ENCODE measurements around the gene COL4A4. TPM values are rescaled to one million over a fixed set of nuclear protein-coding genes. Genes with fewer than 3 reads are reported as not detected.
A peak's percentile ranks its signal among the peaks of the same experiment; 100 is the strongest.

COL4A4 gene
- total and polyA plus RNA-seq, 2 donors (not counting 1 experiment from before 2014, with no cell fraction given) = 0.17 to 0.76 TPM

DNA sequence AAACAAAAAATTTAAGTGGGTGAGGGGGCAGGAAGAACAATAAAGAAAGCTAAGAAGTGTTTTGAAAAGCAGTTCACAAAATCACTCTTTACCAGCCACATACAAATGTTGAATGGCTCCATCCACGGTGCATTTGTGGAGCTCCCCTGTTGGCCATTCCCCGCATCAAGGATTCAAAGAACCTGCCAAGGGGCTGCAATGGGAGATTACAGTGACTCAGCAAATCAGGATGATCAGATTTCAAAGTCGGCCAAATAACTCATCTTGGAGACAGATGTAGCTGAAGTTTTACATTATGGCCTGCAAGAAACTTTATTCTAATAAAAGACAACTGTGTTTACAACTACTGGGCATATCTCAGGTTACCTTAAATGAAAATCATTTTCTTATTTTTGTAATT lies 27.4 kb upstream of the COL4A4 start:
- H3K79me2 ChIP-seq (ENCODE audit: control insufficient read depth, insufficient read depth, low read length) = no peaks in the 10 kb centered on the region
- H4K20me1 ChIP-seq (ENCODE audit: control insufficient read depth, extremely low read depth, insufficient read depth, low read length) = no peaks in the 10 kb centered on the region
- peak; percentile 14 to 46 for DNase-seq (ENCODE audit: low read depth in 2 of 2)
- TF ChIP-seq EZH2 (IDR thresholded peaks at IDR 0.05; ENCODE audit: low read length, missing control alignments) = no peak
- TF ChIP-seq, protein P1, sequence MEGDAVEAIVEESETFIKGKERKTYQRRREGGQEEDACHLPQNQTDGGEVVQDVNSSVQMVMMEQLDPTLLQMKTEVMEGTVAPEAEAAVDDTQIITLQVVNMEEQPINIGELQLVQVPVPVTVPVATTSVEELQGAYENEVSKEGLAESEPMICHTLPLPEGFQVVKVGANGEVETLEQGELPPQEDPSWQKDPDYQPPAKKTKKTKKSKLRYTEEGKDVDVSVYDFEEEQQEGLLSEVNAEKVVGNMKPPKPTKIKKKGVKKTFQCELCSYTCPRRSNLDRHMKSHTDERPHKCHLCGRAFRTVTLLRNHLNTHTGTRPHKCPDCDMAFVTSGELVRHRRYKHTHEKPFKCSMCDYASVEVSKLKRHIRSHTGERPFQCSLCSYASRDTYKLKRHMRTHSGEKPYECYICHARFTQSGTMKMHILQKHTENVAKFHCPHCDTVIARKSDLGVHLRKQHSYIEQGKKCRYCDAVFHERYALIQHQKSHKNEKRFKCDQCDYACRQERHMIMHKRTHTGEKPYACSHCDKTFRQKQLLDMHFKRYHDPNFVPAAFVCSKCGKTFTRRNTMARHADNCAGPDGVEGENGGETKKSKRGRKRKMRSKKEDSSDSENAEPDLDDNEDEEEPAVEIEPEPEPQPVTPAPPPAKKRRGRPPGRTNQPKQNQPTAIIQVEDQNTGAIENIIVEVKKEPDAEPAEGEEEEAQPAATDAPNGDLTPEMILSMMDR (conservative IDR thresholded peaks at IDR 0.05 in 1 of 2, IDR thresholded peaks at IDR 0.05 in 1 of 2; ENCODE audit: low read depth in 1 of 2, low read length in 2 of 2) = no peak
- no peak overlapping the region for H3K4me3 ChIP-seq (replicated peaks in 1 of 4; ENCODE audit: control extremely low read depth in 1 of 4, insufficient read depth in 1 of 4, low read depth in 3 of 4, low read length in 4 of 4)
- no peak overlapping the region for H2AFZ ChIP-seq (ENCODE audit: low read length)
- H3K9ac ChIP-seq (ENCODE audit: insufficient read depth, low read length) = no peak overlapping the region
- no peak overlapping the region for H3K27ac ChIP-seq (ENCODE audit: insufficient read depth, low read length)
- no peaks in the 10 kb centered on the region for H3K4me1 ChIP-seq (ENCODE audit: control insufficient read depth, extremely low read depth, insufficient read depth, low read length)
- no peak overlapping the region for H3K4me2 ChIP-seq (ENCODE audit: extremely low read depth, insufficient read depth, low read length)
- H3K9me3 ChIP-seq (ENCODE audit: control insufficient read depth, insufficient read depth, low read depth, low read length) = no peaks in the 10 kb centered on the region
- no peaks in the 10 kb centered on the region for H3K27me3 ChIP-seq (ENCODE audit: control insufficient read depth, insufficient read depth, low read length)
- no peaks in the 10 kb centered on the region for H3K36me3 ChIP-seq (ENCODE audit: control insufficient read depth, insufficient read depth, low read length)

DNA sequence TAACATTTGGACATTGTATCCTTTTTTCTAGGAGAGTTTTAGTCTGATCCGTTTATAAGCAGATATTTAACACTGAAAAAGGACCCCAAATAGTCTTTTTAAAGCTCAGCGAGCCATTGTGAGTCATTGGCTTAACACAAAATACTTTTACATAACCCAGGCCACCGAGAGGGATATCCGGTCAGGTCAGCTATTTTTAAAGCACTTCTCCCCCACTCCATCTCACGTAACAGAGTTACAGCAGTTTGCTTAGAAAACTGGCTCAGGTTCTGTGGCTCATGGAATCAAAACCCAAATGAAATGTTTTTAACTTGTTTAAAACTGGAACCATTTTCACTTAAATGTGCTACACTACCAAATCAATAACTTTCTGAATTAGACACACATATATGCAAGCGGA lies 24.3 kb upstream of the COL4A4 start:
- H3K4me2 ChIP-seq (ENCODE audit: extremely low read depth, insufficient read depth, low read length) = no peak overlapping the region
- DNase-seq (ENCODE audit: low read depth in 2 of 2) = peak in 1 of 2 donors; percentile 67
- H3K4me3 ChIP-seq (replicated peaks in 1 of 4; ENCODE audit: control extremely low read depth in 1 of 4, insufficient read depth in 1 of 4, low read depth in 3 of 4, low read length in 4 of 4) = no peak overlapping the region
- H3K27ac ChIP-seq (ENCODE audit: insufficient read depth, low read length) = no peak overlapping the region
- no peaks in the 10 kb centered on the region for H3K9me3 ChIP-seq (ENCODE audit: control insufficient read depth, insufficient read depth, low read depth, low read length)
- no peaks in the 10 kb centered on the region for H3K36me3 ChIP-seq (ENCODE audit: control insufficient read depth, insufficient read depth, low read length)
- H3K4me1 ChIP-seq (ENCODE audit: control insufficient read depth, extremely low read depth, insufficient read depth, low read length) = no peaks in the 10 kb centered on the region
- no peak overlapping the region for H2AFZ ChIP-seq (ENCODE audit: low read length)
- no peaks in the 10 kb centered on the region for H4K20me1 ChIP-seq (ENCODE audit: control insufficient read depth, extremely low read depth, insufficient read depth, low read length)
- no peaks in the 10 kb centered on the region for H3K79me2 ChIP-seq (ENCODE audit: control insufficient read depth, insufficient read depth, low read length)
- no peaks in the 10 kb centered on the region for H3K27me3 ChIP-seq (ENCODE audit: control insufficient read depth, insufficient read depth, low read length)
- H3K9ac ChIP-seq (ENCODE audit: insufficient read depth, low read length) = no peak overlapping the region
- TF ChIP-seq, protein P1 (conservative IDR thresholded peaks at IDR 0.05 in 1 of 2, IDR thresholded peaks at IDR 0.05 in 1 of 2; ENCODE audit: low read depth in 1 of 2, low read length in 2 of 2) = no peak
- no peak for TF ChIP-seq EZH2 (IDR thresholded peaks at IDR 0.05; ENCODE audit: low read length, missing control alignments)

DNA sequence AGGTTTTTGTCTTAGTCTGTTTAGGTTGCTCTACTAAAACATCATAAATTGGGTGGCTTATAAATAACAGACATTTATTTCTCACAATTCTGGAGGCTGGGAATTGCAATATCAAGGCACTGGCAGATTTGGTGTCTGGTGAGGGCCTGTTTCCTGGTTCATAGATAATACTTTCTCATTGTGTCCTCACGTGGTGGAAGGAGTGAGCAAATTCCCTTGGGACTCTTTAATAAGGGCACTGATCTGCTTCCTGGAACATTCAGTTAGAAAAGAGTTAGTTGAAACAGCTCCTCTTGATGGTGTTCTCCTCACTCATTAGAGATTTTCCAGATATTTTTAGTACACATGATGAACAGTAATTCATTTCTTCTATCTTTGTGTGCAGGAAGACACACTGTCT lies 22.7 kb upstream of the COL4A4 start:
- Histone ChIP-seq H3K9me3 (ENCODE audit: control insufficient read depth, insufficient read depth, low read depth, low read length) (no peaks in the 10 kb centered on the region), H3K4me1 (ENCODE audit: control insufficient read depth, extremely low read depth, insufficient read depth, low read length) (no peaks in the 10 kb centered on the region), H2AFZ (ENCODE audit: low read length) (no peak overlapping the region), H4K20me1 (ENCODE audit: control insufficient read depth, extremely low read depth, insufficient read depth, low read length) (no peaks in the 10 kb centered on the region), H3K4me2 (ENCODE audit: extremely low read depth, insufficient read depth, low read length) (no peak overlapping the region), H3K27ac (ENCODE audit: insufficient read depth, low read length) (no peak overlapping the region), H3K4me3 (replicated peaks in 1 of 4; ENCODE audit: control extremely low read depth in 1 of 4, insufficient read depth in 1 of 4, low read depth in 3 of 4, low read length in 4 of 4) (no peak overlapping the region), H3K79me2 (ENCODE audit: control insufficient read depth, insufficient read depth, low read length) (no peaks in the 10 kb centered on the region), H3K9ac (ENCODE audit: insufficient read depth, low read length) (no peak overlapping the region), H3K27me3 (ENCODE audit: control insufficient read depth, insufficient read depth, low read length) (no peaks in the 10 kb centered on the region), H3K36me3 (ENCODE audit: control insufficient read depth, insufficient read depth, low read length) (no peaks in the 10 kb centered on the region)
- no peak for DNase-seq (ENCODE audit: low read depth in 2 of 2)
- TF ChIP-seq, protein P1 (conservative IDR thresholded peaks at IDR 0.05 in 1 of 2, IDR thresholded peaks at IDR 0.05 in 1 of 2; ENCODE audit: low read depth in 1 of 2, low read length in 2 of 2) = no peak
- TF ChIP-seq EZH2 (IDR thresholded peaks at IDR 0.05; ENCODE audit: low read length, missing control alignments) = no peak
